HG03095 (cell line): Measurements from ENCODE around the gene KLHL29.
"Not testable (repeated sequence)": the region's sequence is repeated elsewhere in the genome, so short reads cannot be mapped to it uniquely, and the experiment has no call there.

Experiments used
- ATAC-seq: cut with Tn5 transposase; IDR thresholded peaks from one replicate; pipeline ENCODE4 v1.9.1; 2021; ENCODE audit warnings: moderate library complexity; ENCODE audit not compliant: unreplicated experiment

Gene KLHL29

DNA sequence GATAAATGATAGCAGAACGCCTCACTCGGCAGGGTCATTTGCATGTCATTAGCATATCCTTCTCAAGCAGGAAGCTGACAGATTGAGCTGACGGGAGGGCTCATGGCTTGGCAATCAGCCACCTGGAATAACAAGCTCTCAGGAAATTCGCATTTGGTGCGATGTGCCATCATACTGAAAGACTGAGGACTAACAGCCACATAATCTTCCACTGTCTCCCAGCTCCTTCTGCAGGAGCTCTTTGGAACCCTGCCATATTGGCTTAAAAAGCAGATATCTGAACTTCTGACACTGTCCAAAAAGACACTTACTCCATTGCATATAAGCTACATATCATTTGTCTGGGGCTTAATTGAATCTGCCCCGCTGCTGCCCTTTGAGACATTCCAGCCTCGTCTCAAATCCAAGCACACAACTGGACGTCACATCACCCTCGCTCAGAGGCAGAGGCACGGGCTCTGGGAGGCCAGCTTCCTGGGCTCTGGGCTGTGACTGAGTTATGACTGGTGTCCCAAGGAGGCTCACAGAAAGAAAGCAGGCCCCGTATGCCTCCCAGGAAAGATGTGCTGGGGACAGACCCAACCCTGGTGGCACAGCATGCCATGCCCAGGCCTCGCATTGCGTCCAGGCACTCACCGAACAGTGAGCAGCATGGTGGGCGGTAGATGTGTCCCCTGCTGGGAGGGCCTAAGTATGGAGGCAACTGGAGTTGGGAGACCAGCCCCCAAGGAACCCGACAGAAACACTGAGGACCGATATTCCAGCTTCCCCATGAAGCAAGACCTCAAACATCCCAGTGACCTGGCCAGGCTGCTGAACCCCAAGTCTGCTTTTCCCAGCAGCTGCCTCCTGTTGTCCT is 314.0 kb downstream of the KLHL29 start:
- no peak for ATAC-seq

GRCh38 chr2:23699580-23699925 is 314.6 kb downstream of the KLHL29 start:
- no peak for ATAC-seq

- no peak for ATAC-seq
Observed at GRCh38 chr2:23700627-23701026, 315.6 kb downstream of the KLHL29 start.

- no peak for ATAC-seq
Observed at GRCh38 chr2:23703037-23703582, 318.1 kb downstream of the KLHL29 start.

- no peak for ATAC-seq
Observed at GRCh38 chr2:23703583-23704385, 318.8 kb downstream of the KLHL29 start.

DNA sequence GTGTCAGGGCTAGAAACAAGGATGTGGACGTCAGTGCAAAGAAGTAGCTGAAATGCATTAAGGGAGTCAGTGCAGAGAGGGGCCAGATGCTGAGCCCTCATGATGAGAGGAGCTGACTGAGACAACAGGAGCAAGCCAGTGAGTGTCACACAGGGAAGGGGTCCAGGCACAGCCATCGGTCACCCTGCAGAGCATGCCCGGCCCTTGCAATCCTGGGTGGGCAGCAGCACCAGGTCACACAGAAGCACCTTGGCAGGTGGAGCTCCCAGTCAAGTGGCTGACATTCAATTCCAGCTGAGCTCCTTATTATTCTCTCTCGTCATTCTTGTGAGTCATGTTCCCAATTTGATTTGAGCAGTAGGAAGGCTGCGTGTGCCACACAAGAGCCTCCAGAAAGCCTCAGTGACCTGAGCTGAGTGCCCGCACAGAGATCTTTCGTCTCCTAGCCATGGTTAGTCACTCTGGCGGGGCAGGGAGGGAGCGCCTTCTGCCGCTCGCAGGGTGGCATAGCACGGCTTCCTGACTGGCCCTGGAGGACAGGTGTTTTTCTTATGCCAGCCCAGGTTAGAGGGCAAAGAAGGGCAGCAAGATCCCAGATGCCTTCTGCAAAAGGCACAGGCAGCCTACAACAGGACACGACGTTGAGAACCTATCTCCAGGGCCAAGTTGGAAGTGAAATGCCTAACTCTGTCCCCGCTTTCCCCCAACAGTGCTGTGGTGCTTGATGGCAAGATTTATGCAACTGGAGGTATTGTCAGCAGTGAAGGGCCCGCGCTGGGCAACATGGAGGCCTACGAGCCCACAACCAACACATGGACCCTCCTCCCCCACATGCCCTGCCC is 321.0 kb downstream of the KLHL29 start:
- no peak for ATAC-seq

- no peak for ATAC-seq
Observed at GRCh38 chr2:23706613-23707078, 321.7 kb downstream of the KLHL29 start.

DNA sequence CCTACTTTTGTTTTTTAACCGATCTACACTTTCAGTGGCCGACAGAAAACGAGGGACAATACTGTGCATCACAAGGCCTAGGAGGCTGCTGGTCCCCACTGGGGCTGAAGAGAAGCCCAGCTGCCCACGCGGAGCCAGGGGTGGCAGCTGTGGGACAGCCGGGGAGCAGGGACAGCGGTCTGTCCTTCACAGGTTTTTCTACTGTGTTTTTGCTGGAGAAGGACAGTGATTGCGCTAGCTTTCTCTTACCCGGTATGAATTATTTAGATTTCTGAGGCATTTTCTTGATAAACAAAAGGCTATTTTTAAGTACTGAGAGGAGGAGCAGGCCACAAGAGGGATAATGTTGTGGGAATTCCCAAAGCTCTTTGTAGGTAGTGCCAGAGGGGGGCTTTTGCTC is 322.1 kb downstream of the KLHL29 start:
- ATAC-seq = no peak

GRCh38 chr2:23708771-23709170 is 323.8 kb downstream of the KLHL29 start:
- ATAC-seq = no peak

DNA sequence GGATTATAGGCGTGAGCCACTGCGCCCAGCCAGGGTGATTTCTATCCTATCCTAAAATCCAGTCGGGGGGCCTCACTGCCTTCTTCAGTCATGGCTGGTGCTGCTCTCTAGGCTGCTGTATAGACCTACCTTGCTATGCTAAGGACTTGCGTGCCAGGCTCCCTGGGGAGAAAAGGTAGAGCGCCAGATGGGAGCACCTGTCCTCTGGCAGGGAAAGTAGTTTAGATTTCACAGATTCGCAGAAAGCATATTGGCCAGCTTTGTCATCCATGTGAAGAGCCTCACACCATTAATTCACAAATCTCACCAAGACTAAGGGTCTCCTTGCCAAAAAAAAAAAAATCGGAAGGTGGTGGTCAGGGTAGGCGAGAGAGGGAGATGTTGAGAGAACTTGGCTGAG is 324.3 kb downstream of the KLHL29 start:
- no peak for ATAC-seq

DNA sequence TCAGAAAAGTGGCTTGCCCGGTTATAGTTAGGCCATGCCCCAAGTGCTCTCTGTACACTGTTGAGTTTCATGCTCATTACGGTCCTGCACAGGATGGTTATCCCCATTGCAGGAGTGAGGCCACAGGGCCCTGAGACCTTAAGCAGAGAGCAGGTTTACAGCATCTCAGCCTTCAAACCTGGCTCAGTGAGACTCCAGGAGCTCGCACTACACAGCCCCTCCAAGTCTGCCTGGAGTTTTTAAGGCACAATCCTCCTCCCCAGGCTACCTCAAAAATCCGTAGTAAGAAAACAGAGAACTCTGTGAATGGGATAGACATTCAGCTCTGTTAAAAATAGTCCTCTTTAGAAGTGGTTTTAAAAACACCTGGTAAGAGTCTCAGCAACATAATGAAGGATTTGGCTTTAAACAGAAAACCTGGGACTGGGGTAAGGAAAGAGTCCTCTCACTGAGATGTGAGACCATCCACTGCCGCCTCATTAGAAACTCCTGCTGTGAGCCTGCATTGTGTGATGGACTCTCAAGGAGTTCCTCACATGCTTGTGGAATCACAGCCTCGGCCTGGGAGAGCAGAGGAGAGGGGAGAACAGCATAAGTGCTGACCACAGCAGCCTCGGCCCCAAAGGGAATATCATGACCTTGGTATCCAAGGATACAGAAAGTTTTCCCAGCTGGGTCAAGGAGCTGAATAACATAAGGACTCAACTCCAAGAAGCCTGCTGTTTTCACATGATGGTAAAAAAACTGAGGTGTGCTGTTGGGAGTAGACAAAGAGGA is 327.2 kb downstream of the KLHL29 start:
- no peak for ATAC-seq

DNA sequence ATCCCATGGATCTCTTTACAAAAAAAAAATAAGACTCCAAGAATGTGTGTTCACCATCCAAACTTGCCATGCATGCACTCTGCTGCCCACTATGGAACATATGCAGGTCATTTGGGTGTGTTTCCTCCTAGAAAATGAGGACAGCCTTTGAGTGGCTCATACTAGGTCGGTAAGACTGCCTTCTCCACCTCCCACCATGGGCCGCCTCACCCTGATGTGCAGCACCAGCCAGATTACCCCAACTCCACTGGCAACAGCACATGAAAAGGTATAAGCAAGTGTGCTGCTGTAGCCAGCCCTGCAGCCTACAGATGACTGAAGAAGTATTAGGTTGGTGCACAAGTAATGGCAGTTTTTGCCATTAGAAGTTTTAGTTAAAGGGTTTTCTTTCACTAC is 327.8 kb downstream of the KLHL29 start:
- ATAC-seq = no peak

GRCh38 chr2:23713351-23713750 is 328.4 kb downstream of the KLHL29 start:
- no peak for ATAC-seq

DNA sequence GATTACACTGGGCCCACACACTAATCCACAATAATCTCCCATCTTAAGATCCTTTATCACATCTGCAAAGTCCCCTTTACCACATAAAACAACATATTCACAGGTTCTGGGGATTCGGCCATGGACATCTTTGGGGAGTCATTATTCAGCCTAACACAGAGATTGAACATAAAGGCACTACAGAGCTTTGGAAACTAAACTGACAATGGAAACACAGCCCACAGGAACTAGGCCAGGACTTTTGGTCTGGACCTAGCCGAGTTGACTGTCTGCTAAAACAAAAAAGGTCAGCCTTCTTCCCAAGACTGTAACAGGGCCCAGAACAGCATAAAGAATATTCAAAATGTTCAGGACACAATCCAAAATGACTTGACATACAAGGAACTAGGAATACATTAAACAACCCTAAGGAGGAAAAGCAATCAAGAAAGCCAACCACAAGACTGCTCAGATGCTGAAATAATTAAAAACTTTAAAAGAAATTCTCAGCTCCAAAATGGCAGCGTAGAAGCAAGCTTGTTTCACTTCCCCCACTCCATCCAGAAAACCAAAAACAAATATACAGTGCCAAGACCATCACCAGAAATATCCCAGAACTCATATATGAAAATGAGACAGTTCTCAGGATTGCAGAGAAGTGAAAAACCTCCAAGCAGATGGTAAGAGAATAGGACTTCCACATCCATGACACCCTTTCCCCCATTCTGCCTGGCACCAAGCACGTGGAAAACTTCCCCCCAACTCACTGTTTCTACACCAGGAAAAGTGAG is 334.1 kb downstream of the KLHL29 start:
- no peak for ATAC-seq

GRCh38 chr2:23719716-23720115 is 334.7 kb downstream of the KLHL29 start:
- no peak for ATAC-seq

- ATAC-seq = no peak
Observed at GRCh38 chr2:23720705-23721453, 335.9 kb downstream of the KLHL29 start.

GRCh38 chr2:23721454-23721826 is 336.5 kb downstream of the KLHL29 start:
- no peak for ATAC-seq

GRCh38 chr2:23722255-23722654 is 337.3 kb downstream of the KLHL29 start:
- ATAC-seq = no peak

DNA sequence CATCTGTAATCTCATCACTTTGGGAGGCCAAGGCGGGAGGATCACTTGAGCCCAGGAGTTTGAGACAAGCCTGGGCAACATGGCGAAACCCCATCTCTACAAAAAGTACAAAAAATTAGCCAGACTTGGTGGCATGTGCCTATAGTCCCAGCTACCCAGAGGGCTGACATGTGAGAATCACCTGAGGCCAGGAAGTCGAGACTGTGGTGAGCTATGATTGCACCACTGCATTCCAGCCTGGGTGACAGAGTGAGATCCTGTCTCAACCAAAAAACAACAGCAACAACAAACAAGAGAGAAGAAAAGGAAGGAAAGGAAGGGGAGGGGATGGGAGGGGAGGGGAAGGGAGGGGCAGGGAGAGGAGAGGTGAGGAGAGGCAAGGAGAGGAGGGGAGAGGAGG is 338.1 kb downstream of the KLHL29 start:
- ATAC-seq = not testable (repeated sequence)
